BJ (cell line): ENCODE measurements around the gene SLC43A3. TPM values are rescaled to one million over a fixed set of nuclear protein-coding genes. Genes with fewer than 3 reads are reported as not detected.

Experiments
- CTCF ChIA-PET: fragments of 350-600 bp; formaldehyde crosslinking; extraction: SDS; loops from one replicate; lab custom pipeline; 2021; ENCODE audit warnings: antibody characterized with exemption, inconsistent platforms; lab: Yijun Ruan, JAX
- POLR2A ChIA-PET: fragments of 300-600 bp; sonication (Branson Sonifier 250); formaldehyde crosslinking; extraction: SDS; loops from one replicate; lab custom pipeline; 2021; ENCODE audit warnings: antibody characterized with exemption; lab: Charles Lee
- DNase-seq: peaks from one replicate; pipeline ENCODE4 v3.0.0-alpha.2; 2011; ENCODE audit warnings: low read depth
- H3K27me3 ChIP-seq: 2 replicates; pipeline ENCODE4 v1.6.0; 2011; ENCODE audit warnings: low read length; ENCODE audit not compliant: control insufficient read depth, insufficient read depth
- H3K36me3 ChIP-seq: 2 replicates; pipeline ENCODE4 v1.5.1; 2011; ENCODE audit warnings: low read length; ENCODE audit not compliant: control insufficient read depth, insufficient read depth
- H3K4me3 ChIP-seq: 2 replicates; pipeline ENCODE4 v1.5.1; 2011; ENCODE audit warnings: low read depth, mild to moderate bottlenecking, control low read depth, low read length
- polyA plus RNA-seq: library from polyadenylated mRNA; depleted of rRNA; stranded (reverse); fragments of >200 nt; gene quantifications from 2 replicates; pipeline ENCODE4 v1.2.3, GENCODE V29; 2011
- TF ChIP-seq, protein P1 (sequence below): IDR thresholded peaks from 2 replicates; pipeline ENCODE4 v1.5.1; 2011; ENCODE audit warnings: low read depth, mild to moderate bottlenecking, control low read depth, inconsistent platforms, low read length, moderate library complexity; ENCODE audit not compliant: insufficient read depth

SLC43A3 gene
- polyA plus RNA-seq, 1 experiment: 26.7 TPM

DNA sequence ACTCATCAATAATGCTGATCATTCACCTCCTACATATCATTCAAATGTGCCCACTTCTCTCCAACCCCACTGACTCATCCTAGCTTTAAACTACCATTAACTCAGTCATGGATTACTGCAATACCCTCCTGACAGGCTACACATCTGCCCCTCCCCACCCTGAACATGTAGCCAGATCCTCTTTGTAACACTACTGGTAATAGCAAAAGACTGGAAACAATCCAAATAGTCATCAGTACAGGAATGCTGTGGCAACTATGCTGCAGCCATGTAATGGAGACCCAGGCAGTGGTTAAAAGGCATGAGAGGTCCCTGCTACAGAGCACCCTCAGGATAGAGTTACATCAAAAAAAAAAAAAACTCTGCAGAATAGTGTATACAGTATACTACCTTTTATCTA is 16.6 kb downstream of the SLC43A3 start:
- TF ChIP-seq, protein P1, sequence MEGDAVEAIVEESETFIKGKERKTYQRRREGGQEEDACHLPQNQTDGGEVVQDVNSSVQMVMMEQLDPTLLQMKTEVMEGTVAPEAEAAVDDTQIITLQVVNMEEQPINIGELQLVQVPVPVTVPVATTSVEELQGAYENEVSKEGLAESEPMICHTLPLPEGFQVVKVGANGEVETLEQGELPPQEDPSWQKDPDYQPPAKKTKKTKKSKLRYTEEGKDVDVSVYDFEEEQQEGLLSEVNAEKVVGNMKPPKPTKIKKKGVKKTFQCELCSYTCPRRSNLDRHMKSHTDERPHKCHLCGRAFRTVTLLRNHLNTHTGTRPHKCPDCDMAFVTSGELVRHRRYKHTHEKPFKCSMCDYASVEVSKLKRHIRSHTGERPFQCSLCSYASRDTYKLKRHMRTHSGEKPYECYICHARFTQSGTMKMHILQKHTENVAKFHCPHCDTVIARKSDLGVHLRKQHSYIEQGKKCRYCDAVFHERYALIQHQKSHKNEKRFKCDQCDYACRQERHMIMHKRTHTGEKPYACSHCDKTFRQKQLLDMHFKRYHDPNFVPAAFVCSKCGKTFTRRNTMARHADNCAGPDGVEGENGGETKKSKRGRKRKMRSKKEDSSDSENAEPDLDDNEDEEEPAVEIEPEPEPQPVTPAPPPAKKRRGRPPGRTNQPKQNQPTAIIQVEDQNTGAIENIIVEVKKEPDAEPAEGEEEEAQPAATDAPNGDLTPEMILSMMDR: no peak
- Histone ChIP-seq H3K27me3 (no peaks in the 10 kb centered on the region), H3K4me3 (no peak overlapping the region), H3K36me3 (peaks cover 10% of the 10 kb centered on the region)
- ChIA-PET CTCF (no interaction called here), POLR2A (no interaction called here)
- DNase-seq: no peak

DNA sequence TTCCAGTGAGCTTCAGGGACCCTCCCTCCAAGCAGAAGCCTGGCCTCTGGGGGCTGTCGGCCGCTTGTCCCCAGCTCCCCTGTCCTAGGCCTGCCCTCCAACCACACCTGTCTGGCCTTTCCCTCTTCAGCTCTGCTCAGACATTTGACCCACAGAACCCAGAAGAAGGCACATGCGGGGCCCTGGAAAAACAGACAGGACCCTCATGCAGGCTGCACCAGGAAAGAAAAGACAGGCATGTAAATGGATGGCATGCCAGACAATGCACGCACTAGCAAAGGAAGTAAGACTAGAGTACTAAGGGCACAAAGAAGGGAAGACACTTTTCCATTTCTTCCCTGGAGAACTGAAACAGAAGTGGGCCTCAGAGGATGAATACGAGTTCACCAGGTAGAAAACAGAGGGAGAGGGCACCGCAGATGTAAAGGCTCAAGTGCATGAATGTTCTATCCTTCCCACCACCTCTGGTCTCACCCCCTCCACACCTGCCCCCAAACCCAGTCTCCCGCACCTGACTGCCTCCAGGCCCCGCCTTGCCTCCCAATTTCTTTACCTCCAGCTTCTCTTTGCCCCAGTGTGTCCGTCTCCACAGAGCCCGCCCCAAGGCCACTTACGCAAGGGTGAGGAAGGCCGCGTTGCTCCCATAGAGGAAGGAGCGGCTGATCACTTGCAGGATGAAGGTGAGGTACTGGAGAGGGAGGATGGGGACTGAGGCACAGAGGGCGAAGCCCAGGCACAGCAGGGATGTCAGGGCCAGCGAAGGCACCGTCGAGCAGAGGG is 17.4 kb downstream of the SLC43A3 start:
- Histone ChIP-seq H3K27me3 (no peaks in the 10 kb centered on the region), H3K4me3 (no peak overlapping the region), H3K36me3 (peaks cover 6% of the 10 kb centered on the region)
- ChIA-PET POLR2A (no interaction called here), CTCF (interaction anchor here (1.3 kb wide), 1 partner anchor 25 kb away, joined by 3 read pairs; no protein-coding TSS in a partner anchor)
- TF ChIP-seq, protein P1: no peak
- no peak for DNase-seq

DNA sequence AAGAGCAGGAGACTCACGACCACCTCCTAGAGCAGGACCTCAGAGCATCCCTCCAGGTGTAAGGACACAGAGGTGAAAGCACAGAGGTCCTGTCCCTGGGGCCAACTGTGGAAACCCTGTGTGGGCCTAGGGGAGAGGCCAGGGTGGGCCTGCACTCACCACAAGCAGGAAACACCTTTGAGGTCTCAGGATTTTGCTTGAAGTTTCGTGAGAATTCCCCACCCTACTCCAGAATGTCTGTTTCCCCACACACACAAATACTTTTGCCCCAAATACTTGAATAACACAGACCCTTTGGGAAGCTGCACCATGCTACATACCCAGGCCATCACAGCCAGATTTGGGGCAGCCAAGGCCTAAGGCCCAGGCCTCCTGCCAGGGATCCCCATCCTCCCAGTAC is 18.1 kb downstream of the SLC43A3 start:
- Histone ChIP-seq H3K27me3 (no peaks in the 10 kb centered on the region), H3K36me3 (peaks cover 6% of the 10 kb centered on the region), H3K4me3 (no peak overlapping the region)
- TF ChIP-seq, protein P1: no peak
- ChIA-PET CTCF (interaction anchor here (1.3 kb wide), 1 partner anchor 25 kb away, joined by 3 read pairs; no protein-coding TSS in a partner anchor), POLR2A (no interaction called here)
- DNase-seq: no peak

DNA sequence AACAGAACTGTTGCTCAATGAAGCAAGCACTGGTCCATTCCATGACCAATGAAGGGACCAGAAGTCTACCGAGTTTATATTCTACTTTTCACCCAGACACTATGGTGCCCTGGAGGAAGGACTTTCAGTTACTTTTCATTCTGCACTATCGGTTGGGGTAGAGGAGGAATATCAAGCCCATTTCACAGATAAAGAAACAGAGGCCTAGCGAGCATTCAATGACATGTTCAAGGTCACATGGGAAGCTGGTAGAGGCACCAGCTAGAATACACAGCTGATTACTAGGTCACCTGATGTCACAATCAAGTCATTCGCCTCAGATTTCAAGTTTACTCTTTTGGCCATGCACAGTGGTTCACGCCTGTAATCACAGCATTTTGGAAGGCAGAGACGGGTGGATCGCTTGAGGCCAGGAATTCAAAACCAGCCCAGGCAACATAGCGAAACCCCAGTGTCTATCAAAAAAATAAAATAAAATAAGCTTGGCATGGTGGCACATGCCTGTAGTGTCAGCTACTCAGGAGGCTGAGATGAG is 18.9 kb downstream of the SLC43A3 start:
- TF ChIP-seq, protein P1: no peak
- DNase-seq: no peak
- POLR2A ChIA-PET: no interaction called here

DNA sequence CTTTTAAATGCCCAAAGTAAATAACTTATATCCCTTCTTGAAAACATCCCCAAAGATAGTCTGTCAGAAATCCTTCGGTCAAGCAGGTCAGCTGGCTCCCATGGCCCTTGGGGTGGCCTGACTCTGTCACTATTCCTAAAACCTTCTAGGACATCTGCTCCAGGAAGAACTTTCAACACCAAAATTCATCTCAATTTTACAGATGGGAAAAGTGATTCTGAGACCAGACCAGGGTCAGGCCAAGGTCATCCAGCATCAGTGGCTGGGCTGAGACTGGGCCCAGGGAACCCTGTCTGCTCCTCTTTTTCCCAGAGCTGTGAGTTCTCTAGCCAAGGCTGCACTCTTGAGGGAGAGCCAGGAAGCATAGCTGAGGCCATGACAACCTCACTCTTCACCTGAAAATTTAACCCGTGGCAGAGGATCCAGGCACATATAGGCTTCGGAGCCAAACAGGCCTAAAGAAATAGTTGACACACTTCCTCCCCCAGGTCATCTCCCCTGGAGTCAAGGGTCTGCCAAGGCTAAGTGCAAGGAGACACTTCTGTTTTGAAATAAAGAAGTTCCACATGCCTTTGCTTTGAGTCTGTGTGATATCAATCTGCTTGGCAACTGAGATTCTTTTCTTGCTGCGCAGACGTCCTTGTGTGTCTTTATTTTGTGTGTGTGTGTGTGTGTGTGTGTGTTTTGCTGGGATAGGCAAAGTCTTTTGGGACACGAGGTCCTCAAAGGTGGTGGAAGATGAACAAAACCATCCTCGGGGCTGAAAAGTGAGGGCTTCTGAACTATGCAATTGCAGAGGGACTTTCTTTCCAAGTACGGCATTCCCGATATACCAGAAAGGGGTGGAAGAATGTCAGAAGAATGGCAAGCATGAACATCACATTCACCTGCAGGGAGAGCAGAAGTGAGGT is 19.7 kb downstream of the SLC43A3 start:
- CTCF ChIA-PET: interaction anchor here (1.4 kb wide), 1 partner anchor 14 kb away, joined by 3 read pairs; no protein-coding TSS in a partner anchor
- Histone ChIP-seq H3K4me3 (no peak overlapping the region), H3K27me3 (no peaks in the 10 kb centered on the region), H3K36me3 (peaks cover 6% of the 10 kb centered on the region)
- TF ChIP-seq, protein P1: no peak
- no peak for DNase-seq
- POLR2A ChIA-PET: no interaction called here

More for the DNA sequence above, 18.9 kb downstream of the SLC43A3 start:
- Histone ChIP-seq H3K27me3 (no peaks in the 10 kb centered on the region), H3K4me3 (no peak overlapping the region), H3K36me3 (peaks cover 6% of the 10 kb centered on the region)
- CTCF ChIA-PET: no interaction called here
